Ovary (tissue), 9 donors: ENCODE results near the gene YPEL3. TPM values are rescaled to one million over a fixed set of nuclear protein-coding genes. Genes with fewer than 3 reads are reported as not detected.
A peak's percentile ranks its signal among the peaks of the same experiment; 100 is the strongest.

Source experiments
- DNase-seq, 5 donors: peaks; one replicate each; pipeline ENCODE4 v3.0.0-alpha.2; 2019 to 2020
- H3K27ac ChIP-seq, 2 donors: fragments of 200-600 bp; one replicate each; pipeline versions ENCODE4 v1.5.1 to v1.8.0; 2019 to 2022
- H3K27me3 ChIP-seq: fragments of 200-600 bp; one replicate; pipeline ENCODE4 v1.8.0; 2022
- H3K36me3 ChIP-seq: fragments of 200-600 bp; sonication (generic); one replicate; pipeline ENCODE4 v1.5.1; 2019
- H3K4me1 ChIP-seq: one replicate; pipeline ENCODE4 v1.8.1; 2013; ENCODE audit warnings: mild to moderate bottlenecking, moderate library complexity; ENCODE audit not compliant: insufficient read depth
- H3K4me3 ChIP-seq: fragments of 200-600 bp; sonication (generic); one replicate; pipeline ENCODE4 v1.5.1; 2017
- H3K9me3 ChIP-seq, 2 donors: fragments of 200-600 bp in 1 of 2; sonication (generic) in 1 of 2; one replicate each; pipeline versions ENCODE4 v1.5.1 to v1.8.1; 2013 to 2019; ENCODE audit warnings: mild to moderate bottlenecking in 1 of 2, moderate library complexity in 1 of 2
- EP300 ChIP-seq: sonication (generic); formaldehyde crosslinking; IDR thresholded peaks from one replicate; pipeline ENCODE4 v1.6.1; 2017; ENCODE audit warnings: antibody characterized with exemption
- POLR2A ChIP-seq: fragments of 450-650 bp; IDR thresholded peaks from one replicate; pipeline ENCODE4 v1.6.1; 2017; ENCODE audit warnings: antibody characterized with exemption, mild to moderate bottlenecking, moderate library complexity
- WGBS, 3 donors: extraction: QIAGEN DNeasy Blood & Tissue Kit in 1 of 3; methylation state at CpG; one replicate each; pipeline versions ENCODE4 v1.1.5 to v1.1.7; 2013 to 2017; 5-methylcytosine and 5-hydroxymethylcytosine counted together
- intact Hi-C, 4 donors: fragments of 100-400 bp; cut with DNase I; formaldehyde crosslinking; loops; one replicate each; pipeline versions ENCODE4 v1.11.0 to v1.15.1; 2022 to 2023
- polyA plus RNA-seq, 2 donors: library from polyadenylated mRNA; stranded (reverse); fragments of 200-250 nt in 1 of 2; fragments of 350-450 nt in 1 of 2; fragmentation: Illumina TruSeq in 1 of 2; extraction: RNeasy Lipid Tissue Mini Kit (QIAGEN cat#74804) in 1 of 2; gene quantifications; one replicate each; pipeline ENCODE4 v1.2.3, GENCODE V29; 2013 to 2014
- total RNA-seq, 7 donors: library from RNA; depleted of rRNA in 2 of 7; stranded (reverse); fragments of >200 nt in 2 of 7; fragmentation: NEBNext Ultra II Directional in 3 of 7; extraction: Animal tissue kit (Norgen Biotek cat#: 25700) in 3 of 7; gene quantifications; one replicate each; pipeline versions ENCODE4 v1.1.0 to v1.2.4, GENCODE V29; 2016 to 2023
- TF ChIP-seq, protein P1 (sequence below), 3 donors: fragments of 450-650 bp in 2 of 3; fragments of 200-600 bp in 1 of 3; IDR thresholded peaks; one replicate each; pipeline versions ENCODE4 v1.5.1 to v1.8.0; 2016 to 2022; ENCODE audit warnings: antibody characterized with exemption in 3 of 3, mild to moderate bottlenecking in 1 of 3
- donor health status: DM: no; HTN: no; CAD: no; lungs with moderate emphysema.
- donor health status: DM: no; HTN: no; CAD: no.
- donor health status: Bipolar disorder and iron deficiency.
- donor health status: DM: yes; HTN: yes; CAD: no.
- donor health status: DM: no; HTN: no; CAD: no.
- donor health status: DM: yes; HTN: yes; CAD: no.

YPEL3 gene
- total and polyA plus RNA-seq, 9 donors: 12.7 to 134 (median 63.1) TPM

DNA sequence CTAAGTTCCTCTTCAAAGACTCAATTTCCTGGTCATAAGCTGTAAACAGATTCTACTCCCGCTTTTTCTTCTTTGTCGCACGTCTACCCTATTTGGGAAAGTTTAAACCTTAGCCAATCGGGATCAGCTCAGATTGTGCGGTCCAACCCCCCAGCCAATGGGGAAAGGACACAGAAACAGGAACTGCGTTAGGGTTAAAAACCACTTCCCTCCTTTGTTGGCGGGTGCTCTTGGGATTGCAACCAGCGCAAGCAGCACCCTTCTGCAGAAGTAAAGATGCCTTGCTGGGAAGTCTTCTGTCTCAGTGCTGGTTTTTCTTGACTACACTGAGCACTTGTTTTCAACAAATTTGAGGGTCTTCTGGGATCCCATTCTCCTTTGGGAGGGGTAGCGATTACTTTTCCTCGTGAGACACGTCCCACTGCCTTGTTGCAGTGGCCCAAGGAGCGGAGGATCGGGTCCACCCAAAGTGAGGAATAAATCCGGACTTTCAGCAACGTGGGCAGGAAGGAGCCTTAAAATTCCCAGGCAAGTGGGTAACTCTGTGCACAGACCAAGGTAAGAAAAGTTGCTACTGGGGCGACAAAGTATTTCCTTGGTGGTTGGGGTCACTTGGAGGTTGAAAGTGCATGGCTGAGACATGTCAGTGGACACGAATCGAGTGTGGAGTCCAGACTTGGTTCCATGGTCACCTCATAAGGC is 1.0 kb upstream of the YPEL3 start:
- TF ChIP-seq, protein P1, sequence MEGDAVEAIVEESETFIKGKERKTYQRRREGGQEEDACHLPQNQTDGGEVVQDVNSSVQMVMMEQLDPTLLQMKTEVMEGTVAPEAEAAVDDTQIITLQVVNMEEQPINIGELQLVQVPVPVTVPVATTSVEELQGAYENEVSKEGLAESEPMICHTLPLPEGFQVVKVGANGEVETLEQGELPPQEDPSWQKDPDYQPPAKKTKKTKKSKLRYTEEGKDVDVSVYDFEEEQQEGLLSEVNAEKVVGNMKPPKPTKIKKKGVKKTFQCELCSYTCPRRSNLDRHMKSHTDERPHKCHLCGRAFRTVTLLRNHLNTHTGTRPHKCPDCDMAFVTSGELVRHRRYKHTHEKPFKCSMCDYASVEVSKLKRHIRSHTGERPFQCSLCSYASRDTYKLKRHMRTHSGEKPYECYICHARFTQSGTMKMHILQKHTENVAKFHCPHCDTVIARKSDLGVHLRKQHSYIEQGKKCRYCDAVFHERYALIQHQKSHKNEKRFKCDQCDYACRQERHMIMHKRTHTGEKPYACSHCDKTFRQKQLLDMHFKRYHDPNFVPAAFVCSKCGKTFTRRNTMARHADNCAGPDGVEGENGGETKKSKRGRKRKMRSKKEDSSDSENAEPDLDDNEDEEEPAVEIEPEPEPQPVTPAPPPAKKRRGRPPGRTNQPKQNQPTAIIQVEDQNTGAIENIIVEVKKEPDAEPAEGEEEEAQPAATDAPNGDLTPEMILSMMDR (IDR thresholded peaks at IDR 0.05): no peak
- TF ChIP-seq EP300: no peak
- TF ChIP-seq POLR2A: no peak
- H3K4me1 ChIP-seq: peaks cover 12% of the 10 kb centered on the region
- WGBS, 3 donors: 94 to 95% (median 94%) methylated on average over 18 of the region's 18 CpGs
- H3K4me3 ChIP-seq: peak overlapping the region; percentile 85
- H3K27me3 ChIP-seq: no peaks in the 10 kb centered on the region
- H3K27ac ChIP-seq: peak overlapping the region; percentile 61 to 77
- H3K9me3 ChIP-seq: no peaks in the 10 kb centered on the region
- intact Hi-C loops: loop anchor here in 2 of 4 donors (10.0 kb wide), 2 partner anchors 298 to 318 kb away; partner anchors contain the start of gene ZNF48 (in 1 of the 2)
- no peak for DNase-seq
- H3K36me3 ChIP-seq: no peaks in the 10 kb centered on the region

DNA sequence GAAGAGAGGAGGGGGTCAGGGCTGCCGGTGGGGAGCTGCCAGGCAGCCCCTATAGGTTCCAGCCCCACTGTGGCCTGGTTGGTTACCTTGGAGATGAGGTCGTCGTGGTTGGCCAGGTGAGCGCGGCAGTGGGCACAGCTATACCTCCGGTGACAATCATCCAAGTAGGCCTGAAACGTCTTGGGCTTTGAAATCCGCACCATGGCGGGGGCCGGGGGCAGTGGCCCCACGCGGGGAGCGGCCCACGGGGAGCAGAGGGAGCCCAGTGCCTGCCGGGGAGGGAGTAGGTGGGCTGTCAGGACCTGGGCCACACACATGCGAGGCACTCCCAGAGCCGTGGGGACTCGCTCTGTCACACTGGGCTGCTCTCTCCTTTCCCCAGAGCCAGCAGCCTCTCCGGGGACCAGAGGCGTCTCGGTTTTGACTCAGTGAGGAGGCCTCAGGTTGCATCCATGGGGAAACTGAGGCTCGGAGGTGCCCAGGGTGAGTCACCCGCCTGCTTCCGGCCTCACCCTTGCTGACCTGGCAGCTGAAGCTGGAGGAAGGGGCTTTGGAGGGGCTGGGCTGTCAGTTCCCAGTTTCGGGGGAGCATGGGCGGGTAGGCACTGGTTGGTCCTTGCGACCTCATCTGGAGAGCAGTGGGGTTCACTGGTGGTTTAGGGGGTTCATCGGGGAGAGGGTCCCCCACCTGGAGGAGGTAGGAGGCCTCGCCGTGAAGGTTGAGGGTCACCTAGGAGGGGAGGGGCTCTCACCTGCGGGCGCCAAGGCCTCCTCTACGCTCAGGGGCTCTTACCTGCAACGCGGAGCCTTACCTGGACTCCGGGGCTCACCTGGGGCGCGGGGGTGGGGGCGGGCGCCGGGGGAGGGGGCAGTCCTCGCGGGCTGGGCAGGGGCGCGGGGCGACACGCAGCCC is 591 bp downstream of the YPEL3 start:
- 10 to 12% (median 11%) methylated on average over 33 to 47 of the region's 47 CpGs for WGBS, 3 donors
- H3K27me3 ChIP-seq: no peaks in the 10 kb centered on the region
- peaks cover 12% of the 10 kb centered on the region for H3K4me1 ChIP-seq
- peak; percentile 37 to 62 (median 54) for DNase-seq
- no peaks in the 10 kb centered on the region for H3K36me3 ChIP-seq
- peak overlapping the region; percentile 77 to 95 for H3K27ac ChIP-seq
- TF ChIP-seq, protein P1 (IDR thresholded peaks at IDR 0.05): no peak
- no peak for TF ChIP-seq POLR2A
- TF ChIP-seq EP300: no peak
- H3K4me3 ChIP-seq: peak overlapping the region; percentile 85
- intact Hi-C loops: loop anchor here in 2 of 4 donors (10.0 kb wide), 2 partner anchors 299 to 319 kb away; partner anchors contain the start of gene ZNF48 (in 1 of the 2)
- H3K9me3 ChIP-seq: no peaks in the 10 kb centered on the region

DNA sequence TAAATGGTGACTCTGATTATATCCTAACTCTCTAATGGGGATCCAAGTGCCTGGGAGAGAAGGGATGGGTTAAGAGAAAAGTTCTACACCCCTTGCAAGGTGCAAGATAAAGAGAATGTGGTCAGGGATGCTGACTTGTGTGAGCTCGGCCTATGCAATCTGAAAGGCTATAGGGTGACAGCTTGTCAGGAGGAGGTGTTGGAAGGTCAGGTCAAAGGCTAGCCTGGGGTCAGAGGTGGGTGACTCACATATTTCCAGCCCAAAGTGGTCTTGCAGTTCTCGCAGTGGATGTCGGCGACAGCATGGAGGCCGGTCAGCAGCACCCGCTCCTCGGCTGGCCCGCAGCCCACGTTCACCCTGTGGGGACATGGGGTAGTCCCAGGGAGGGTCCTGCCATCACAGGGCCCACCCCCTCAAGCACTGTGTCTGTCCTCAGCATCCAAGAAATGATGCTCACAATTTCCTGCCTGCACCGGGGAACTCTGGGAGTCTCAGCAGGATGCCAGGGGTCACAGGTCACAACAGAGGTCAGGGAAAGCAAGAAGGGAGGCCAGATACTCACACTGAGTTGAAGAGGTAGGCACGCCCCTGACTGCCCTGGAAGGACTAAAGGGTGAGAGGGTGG is 1.4 kb downstream of the YPEL3 start:
- no peak for TF ChIP-seq POLR2A
- TF ChIP-seq EP300: no peak
- TF ChIP-seq, protein P1 (IDR thresholded peaks at IDR 0.05): no peak
- intact Hi-C loops: loop anchor here in 2 of 4 donors (5.0 to 10.0 kb wide), 3 partner anchors 300 to 323 kb away; partner anchors contain the start of gene ZNF48 (in 1 of the 2)
- Histone ChIP-seq H3K36me3 (no peaks in the 10 kb centered on the region), H3K4me3 (peak overlapping the region; percentile 85), H3K4me1 (peaks cover 12% of the 10 kb centered on the region), H3K27me3 (no peaks in the 10 kb centered on the region), H3K27ac (peak overlapping the region; percentile 77 to 95), H3K9me3 (no peaks in the 10 kb centered on the region)
- 68 to 70% (median 69%) methylated on average over 8 to 11 of the region's 11 CpGs for WGBS, 3 donors
- peak; percentile 51 to 68 (median 65) for DNase-seq
